ENCODE data around the gene KCNA10.

The KCNA10 gene

DNA sequence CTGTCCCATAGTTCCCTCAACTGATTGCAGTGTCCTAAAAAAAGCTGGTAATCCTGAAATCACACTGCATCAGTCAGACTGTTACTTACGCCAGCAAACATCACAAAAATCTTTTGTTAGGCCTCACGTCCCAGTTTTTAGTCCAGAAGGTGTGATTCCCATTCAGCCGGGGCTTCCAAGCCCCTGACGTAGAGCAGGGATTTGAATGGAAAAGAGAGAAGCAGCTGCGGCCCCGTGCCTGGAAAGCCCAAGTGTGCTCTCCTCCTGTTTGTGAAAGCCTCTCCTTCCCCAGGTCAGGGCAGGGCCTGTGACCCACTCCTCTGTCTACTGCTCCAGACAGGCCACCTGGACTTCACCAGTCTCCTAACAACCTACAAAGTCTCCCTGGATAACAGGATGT lies 20.7 kb downstream of the KCNA10 start:
- no peak for DNase-seq (ENCODE audit: low read depth in 3 of 3)

DNA sequence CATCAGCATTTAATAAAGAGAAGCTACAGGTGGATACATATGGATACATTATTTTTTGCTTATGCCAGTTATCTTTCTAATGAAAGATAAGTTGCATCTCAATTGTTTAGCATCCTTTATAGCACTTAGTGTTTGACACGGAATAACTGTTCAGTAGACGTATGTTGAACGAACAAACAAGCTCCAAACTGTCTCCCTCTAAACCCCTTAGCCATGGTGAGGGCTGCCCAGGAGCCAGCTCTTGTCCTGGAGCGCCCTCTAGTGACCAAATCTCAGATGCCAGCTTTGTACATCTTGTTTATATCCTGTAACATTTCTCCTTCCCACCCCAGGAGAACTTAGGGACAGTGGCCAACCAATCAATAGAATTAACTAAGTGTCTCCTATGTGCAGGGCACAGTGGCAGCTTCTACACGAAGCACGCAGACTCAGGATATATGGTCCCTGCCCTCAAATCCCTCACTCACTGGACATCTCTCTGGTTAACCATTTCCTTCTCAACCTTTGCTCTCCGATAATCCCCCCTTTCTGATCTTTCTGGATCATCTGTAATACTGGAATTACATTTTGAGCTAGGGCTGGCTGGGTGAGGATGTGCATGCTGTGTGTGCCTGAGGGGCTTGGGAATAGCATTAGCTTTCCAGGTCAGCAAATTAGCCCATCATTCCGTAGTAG lies 22.9 kb downstream of the KCNA10 start:
- DNase-seq (ENCODE audit: low read depth in 3 of 3): peak; percentile 35 to 62 (median 47)

- DNase-seq (ENCODE audit: low read depth in 3 of 3): no peak
Observed at GRCh38 chr1:110494522-110495406, 24.2 kb downstream of the KCNA10 start.

DNA sequence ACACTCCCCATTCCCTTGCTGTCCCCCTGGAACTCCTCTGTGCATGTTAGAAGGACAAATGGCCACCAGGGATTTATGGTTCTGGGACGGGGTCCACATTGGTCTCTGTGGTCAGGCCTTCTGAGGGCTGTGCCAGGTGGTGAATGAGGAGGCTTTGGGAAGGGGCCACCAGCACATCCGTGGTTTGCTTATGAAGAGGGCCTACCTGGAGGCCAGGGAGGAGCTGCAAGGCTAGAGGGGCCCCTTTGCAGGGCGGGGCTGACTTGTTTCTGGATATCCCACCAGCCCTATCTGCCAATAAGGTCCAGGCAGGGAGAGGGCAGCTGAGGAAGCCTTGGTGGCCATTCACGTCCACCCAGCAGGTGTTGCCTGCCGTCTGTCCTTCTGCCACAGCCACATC lies 24.9 kb downstream of the KCNA10 start:
- no peak for DNase-seq (ENCODE audit: low read depth in 3 of 3)

DNA sequence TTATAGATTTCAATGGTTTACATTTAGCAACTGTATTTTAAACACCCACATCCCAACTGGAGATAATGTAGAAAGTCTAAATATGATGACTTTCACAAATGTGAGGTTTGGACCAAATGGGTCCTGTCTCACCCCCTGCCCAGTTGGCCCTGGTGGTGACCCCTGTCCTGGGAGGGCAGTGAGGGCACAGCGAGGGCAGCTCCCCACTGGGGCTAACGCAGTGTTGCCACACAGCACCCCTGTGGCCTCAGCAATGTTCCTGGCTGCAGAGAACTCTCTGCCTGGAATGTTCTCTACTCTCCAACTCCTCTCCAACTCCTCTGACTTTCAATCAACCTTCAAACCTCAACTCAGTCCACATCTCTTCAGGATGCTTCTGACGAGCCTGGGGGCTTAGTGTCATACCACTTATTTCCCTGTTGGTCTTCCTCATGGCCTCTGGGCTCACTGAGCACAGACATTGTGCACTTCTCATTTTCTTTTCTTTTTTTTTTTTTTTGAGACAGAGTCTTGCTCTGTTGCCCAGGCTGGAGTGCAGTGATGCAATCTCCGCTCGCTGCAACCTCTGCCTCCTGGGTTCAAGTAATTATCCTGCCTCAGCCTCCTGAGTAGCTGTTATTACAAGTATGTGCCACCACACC lies 25.8 kb downstream of the KCNA10 start:
- no peak for DNase-seq (ENCODE audit: low read depth in 3 of 3)

DNA sequence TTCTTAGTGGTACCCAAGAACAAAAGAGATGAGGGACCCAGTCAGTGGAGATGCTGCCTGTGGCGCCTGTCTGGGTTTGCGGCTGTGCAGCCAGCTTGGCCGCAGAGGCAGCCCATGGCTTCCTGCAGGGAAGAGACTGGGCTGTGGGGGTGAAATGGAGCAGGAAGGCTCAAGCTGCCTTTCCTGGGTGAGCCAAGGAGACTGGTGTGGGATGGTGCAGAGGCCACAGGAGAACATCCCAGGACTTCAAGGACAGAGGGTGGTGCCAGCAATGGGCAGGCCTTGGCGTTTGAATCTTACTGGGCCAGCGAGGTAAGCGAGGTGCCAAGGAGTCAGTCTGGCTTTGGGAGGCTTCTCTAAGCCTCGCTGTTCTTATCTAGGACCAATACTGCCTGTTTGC lies 26.4 kb downstream of the KCNA10 start:
- no peak for DNase-seq (ENCODE audit: low read depth in 3 of 3)

DNA sequence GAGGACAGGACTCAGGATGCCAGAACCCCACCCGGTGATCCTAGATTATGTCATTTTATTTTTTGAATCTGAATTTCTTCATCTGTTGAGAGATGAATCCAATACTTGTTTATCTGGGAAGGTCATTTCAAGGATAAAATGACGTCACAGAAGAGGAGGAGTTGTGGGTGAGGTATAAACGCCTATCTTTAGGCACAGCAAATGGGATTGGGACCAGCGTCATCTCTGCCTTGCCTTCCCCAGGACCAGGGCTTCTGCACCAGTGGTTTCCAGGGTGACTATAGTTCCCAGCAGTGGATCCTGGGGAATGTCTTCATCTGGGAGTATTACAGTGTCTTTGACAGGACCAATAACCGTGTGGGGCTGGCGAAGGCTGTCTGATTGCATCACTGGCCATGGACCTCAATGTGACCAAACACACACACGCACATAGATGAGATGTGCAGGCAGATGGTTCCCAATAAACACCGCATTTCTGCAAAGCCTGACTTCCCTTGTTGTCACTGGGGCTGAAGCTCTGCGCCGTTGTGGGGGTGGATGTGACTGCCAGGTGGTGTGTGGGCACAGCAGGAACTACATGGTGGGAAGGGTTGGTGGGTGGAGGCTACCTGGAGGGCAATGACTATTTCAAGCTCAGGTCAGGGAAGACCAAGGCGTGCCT lies 28.1 kb downstream of the KCNA10 start:
- DNase-seq (ENCODE audit: low read depth in 3 of 3): no peak

DNA sequence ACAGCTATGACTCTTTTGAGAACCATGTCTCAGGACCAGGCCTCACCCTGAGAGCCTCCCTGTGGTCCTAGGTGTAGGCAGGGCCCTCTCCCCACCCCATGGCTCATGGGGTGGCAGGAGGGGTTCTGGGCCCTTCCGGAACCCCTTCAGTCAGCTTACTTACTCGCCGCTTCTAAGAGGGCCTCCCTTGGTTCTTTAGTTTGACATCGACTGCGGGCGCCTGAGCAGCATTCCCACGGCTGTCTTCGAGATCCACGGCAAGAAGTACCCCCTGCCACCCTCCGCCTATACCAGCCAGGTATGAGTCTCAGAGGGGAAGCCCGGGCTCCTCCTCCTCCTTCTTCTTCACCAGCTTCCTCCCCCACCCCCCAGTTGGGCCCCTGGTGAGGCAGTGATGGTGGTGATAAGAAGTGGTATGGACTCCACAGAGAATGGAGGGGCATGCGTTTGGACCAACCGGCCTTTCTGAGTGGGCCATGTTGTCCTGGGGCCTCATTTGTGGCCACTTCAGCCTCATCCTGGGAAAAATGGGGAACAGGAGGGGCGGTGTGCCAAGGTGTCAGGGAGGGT lies 28.9 kb downstream of the KCNA10 start:
- no peak for DNase-seq (ENCODE audit: low read depth in 3 of 3)

- no peak for DNase-seq (ENCODE audit: low read depth in 3 of 3)
Observed at GRCh38 chr1:110489406-110489805, 29.6 kb downstream of the KCNA10 start.

DNA sequence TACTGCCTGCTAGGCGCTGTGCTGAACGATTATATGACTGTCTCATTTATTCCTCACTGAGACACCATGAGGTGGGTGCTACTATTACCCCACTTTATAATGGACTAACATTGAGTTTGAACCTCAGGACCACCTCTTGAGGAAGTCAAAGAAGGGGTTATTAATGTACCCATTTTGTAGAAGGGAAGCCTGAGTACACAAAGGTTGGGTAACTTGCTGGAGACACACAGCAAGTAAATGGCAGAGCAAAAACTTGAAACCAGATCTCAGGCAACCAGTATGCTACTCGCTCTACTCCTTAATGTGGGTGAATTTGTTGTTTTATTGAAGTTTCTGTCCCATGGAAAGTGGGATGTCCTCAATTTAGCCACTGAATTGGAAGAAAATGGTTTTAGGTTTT lies 30.1 kb downstream of the KCNA10 start:
- DNase-seq (ENCODE audit: low read depth in 3 of 3): no peak

GRCh38 chr1:110488161-110488560 lies 30.8 kb downstream of the KCNA10 start:
- DNase-seq (ENCODE audit: low read depth in 3 of 3): no peak

DNA sequence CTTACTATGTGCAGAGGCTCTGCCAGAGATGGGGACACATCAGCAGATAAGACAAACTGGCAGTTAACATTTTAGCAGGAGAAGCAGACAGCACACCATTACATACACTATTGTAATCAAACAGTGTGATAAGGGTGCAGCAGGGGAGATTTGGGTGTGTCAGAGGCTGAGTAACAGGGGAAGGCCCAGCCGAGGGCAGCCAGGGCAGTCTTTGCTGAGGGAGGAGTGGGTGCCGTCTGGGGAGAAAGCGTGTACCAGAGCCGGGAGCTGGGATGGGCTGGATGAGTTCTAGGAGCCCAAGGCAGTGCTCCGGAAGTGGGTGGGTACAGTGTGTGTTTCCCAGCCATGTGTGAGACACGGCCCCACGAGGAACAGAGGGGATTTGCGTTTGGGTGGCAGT lies 31.2 kb downstream of the KCNA10 start:
- DNase-seq (ENCODE audit: low read depth in 3 of 3): no peak

DNA sequence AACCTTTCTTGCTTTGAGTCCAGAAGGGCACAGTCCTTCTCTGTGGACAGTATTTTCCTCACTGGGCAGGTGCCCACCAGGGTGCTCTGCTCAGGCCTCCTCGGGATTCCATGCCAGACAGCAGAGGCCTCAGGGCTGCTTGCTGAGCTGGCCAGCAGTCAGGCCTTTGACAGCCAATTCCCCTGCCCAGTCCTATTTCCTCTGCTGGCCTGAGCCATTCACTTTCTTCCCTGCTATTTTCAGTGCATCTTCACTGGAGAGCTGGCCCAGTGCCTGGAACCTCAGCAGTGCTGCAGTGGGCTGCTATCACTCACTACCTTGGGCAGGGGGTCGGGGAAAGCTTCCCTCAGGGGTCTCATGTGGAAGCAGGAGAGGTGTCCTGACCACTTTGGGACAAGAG lies 33.2 kb downstream of the KCNA10 start:
- no peak for DNase-seq (ENCODE audit: low read depth in 3 of 3)

GRCh38 chr1:110484801-110485200 lies 34.2 kb downstream of the KCNA10 start:
- no peak for DNase-seq (ENCODE audit: low read depth in 3 of 3)

GRCh38 chr1:110483308-110483685 lies 35.7 kb downstream of the KCNA10 start:
- DNase-seq (ENCODE audit: low read depth in 3 of 3): no peak

DNA sequence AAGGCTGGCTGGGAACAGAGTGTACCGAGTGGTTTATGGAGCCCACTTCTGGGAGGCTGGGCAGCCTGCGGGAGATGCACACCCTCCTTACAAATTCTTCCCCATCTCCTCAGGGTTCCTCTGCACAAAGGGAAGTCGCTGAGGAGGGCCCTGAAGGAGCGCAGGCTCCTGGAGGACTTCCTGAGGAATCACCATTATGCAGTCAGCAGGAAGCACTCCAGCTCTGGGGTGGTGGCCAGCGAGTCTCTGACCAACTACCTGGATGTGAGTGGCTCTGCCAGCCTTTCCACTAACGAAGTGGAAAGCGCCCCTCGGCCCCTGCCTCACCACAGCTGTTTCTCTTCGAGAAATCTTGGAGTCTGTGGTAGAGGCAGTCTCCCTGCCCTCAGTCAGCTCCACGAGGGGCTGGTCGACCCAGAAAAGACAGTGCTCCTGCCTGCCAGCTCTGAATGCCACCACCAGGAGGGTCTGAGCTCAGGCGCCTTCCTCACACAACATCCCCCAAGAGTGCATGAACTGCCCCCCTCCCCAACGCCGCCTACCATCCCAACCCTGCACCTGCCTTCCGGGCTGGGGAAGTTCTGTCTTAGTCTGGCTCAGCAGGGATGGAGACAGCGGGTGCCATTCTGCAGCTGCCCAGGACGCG lies 36.2 kb downstream of the KCNA10 start:
- no peak for DNase-seq (ENCODE audit: low read depth in 3 of 3)

DNA sequence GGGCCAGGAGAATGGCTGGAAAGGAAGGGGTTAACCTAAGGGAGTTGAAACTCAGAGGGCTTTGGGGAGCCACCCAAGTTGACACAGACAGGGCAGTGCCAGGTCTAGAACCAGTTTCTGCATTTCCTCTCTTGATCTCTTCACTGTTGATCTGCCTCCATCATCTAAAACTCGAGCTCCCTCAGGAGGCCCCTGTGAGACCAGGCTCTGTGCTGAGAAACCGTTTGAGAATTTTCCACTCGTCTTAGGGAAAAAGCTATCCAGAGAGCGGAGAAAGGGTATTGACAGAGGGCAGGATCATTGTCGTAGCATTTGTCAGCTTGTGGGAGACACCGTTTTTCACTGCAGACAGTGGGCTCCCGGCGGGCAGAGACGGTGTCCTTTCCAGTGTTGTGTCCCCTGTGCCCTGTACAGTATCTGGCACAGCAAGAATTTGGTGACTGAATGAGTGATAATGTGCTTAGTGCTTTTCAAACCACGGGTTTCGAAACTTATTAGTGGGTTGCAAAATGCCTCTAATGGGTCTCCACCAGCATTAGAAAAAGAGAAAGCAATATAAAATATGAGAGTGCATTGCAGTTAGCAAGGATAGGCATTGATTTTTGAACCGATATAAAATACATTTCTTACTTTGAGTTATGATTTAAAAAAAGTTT lies 36.9 kb downstream of the KCNA10 start:
- DNase-seq (ENCODE audit: low read depth in 3 of 3): no peak

GRCh38 chr1:110480356-110481096 lies 38.4 kb downstream of the KCNA10 start:
- no peak for DNase-seq (ENCODE audit: low read depth in 3 of 3)

GRCh38 chr1:110478886-110479285 lies 40.1 kb downstream of the KCNA10 start:
- DNase-seq (ENCODE audit: low read depth in 3 of 3): no peak

DNA sequence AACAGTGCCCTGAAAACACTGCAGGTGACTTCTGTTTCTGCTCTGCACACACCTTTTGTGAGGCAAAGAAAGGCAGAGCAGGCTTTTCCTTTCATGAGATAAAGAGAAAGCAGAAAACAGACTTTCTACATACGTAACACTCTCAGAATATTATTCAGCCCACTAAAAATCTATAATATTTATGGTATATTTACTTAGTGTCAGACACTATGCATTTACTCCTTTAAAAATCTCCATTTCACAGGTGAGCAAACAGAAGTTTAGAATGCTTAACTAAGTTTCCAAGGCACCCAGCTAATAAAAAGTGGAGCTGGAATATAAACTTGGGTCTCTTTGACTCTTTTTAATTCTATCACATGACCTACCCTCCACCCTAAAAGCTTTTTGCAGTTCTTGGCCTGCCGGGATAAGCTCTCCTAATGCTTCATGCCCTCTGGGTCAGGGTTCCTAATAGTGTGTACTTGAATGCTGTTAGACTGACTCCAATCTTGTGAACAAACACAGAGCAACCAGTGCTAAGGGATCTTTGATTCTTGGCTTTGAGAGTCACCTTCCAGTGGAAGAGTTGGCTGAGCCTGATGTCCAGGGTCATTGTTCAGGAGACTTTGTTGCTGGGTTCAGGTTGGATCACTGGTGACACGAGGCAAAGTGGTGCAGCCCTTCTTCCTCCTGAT lies 40.9 kb downstream of the KCNA10 start:
- no peak for DNase-seq (ENCODE audit: low read depth in 3 of 3)

Data from stimulated activated CD4-positive, alpha-beta T cell treated with anti-CD3 and anti-CD28 coated beads, TNF-alpha, amount 100 ng/mL, for 4 hours (primary cell).